Measurements from ENCODE around the gene BPIFB6. TPM values are rescaled to one million over a fixed set of nuclear protein-coding genes. Genes with fewer than 3 reads are reported as not detected.
A peak's percentile ranks its signal among the peaks of the same experiment; 100 is the strongest.

Gene BPIFB6
- total and polyA plus RNA-seq, 11 donors = not detected

DNA sequence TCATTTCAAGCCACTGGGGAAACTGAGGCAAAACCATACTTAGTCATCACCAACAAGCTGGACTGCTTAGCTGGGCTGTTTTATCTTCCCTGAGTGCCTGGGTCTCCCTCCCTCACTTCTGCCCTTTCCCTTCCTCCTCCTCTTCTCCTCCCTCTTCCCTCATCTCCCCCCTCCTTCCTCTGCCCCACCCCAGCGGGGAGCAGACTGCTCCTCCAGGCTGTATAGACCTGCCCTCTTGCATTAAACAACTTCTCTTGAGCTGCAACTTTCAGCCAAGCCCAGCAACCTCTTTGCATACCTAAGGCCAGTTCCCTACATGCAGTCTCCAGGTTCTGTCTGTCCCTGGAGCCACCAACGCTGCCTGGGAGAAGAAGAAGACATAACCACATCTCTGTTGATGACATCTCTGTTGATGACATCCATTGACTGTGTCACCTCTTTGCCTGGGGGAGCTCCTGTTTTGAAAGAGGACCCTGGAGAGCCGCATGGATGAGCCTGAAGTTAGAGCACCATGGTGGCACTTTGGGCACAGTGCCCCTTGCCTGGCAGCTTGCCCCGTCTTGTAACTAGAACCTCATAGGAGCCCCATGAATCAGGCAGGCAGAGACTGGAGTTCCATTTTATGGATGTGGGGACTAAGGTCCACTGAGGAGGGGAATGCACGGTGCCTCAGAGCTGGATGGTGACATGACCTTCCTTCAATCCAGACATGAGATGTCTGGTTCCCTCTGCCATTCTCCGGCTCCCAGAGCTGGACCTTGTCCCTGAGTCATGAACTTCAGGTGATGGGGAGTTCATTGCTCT lies 7.8 kb upstream of the BPIFB6 start:
- Histone ChIP-seq H3K36me3 (no peaks in the 10 kb centered on the region), H3K4me3 (no peak overlapping the region), H3K4me1 (no peaks in the 10 kb centered on the region), H3K27me3 (no peaks in the 10 kb centered on the region), H3K27ac (no peak overlapping the region), H3K9me3 (no peaks in the 10 kb centered on the region)
- TF ChIP-seq POLR2A (IDR thresholded peaks at IDR 0.05) = no peak
- TF ChIP-seq, protein P1, sequence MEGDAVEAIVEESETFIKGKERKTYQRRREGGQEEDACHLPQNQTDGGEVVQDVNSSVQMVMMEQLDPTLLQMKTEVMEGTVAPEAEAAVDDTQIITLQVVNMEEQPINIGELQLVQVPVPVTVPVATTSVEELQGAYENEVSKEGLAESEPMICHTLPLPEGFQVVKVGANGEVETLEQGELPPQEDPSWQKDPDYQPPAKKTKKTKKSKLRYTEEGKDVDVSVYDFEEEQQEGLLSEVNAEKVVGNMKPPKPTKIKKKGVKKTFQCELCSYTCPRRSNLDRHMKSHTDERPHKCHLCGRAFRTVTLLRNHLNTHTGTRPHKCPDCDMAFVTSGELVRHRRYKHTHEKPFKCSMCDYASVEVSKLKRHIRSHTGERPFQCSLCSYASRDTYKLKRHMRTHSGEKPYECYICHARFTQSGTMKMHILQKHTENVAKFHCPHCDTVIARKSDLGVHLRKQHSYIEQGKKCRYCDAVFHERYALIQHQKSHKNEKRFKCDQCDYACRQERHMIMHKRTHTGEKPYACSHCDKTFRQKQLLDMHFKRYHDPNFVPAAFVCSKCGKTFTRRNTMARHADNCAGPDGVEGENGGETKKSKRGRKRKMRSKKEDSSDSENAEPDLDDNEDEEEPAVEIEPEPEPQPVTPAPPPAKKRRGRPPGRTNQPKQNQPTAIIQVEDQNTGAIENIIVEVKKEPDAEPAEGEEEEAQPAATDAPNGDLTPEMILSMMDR (IDR thresholded peaks at IDR 0.05) = no peak
- ATAC-seq (no peak), DNase-seq (peak in 1 of 5 donors; percentile 14)
- intact Hi-C loops (cut with DNase I) = no loop called here
- 68 to 76% (median 71%) methylated on average over 6 of the region's 6 CpGs for WGBS, 4 donors

GRCh38 chr20:33024243-33024560 lies 7.2 kb upstream of the BPIFB6 start:
- intact Hi-C loops (cut with DNase I) = no loop called here
- Histone ChIP-seq H3K4me3 (no peak overlapping the region), H3K36me3 (no peaks in the 10 kb centered on the region), H3K27ac (no peak overlapping the region), H3K4me1 (no peaks in the 10 kb centered on the region), H3K9me3 (no peaks in the 10 kb centered on the region), H3K27me3 (no peaks in the 10 kb centered on the region)
- WGBS, 4 donors = 57 to 68% (median 65%) methylated on average over 1 of the region's 1 CpG
- TF ChIP-seq, protein P1 (IDR thresholded peaks at IDR 0.05) = no peak
- TF ChIP-seq POLR2A (IDR thresholded peaks at IDR 0.05) = no peak
- no peak for ATAC-seq
- DNase-seq = no peak

DNA sequence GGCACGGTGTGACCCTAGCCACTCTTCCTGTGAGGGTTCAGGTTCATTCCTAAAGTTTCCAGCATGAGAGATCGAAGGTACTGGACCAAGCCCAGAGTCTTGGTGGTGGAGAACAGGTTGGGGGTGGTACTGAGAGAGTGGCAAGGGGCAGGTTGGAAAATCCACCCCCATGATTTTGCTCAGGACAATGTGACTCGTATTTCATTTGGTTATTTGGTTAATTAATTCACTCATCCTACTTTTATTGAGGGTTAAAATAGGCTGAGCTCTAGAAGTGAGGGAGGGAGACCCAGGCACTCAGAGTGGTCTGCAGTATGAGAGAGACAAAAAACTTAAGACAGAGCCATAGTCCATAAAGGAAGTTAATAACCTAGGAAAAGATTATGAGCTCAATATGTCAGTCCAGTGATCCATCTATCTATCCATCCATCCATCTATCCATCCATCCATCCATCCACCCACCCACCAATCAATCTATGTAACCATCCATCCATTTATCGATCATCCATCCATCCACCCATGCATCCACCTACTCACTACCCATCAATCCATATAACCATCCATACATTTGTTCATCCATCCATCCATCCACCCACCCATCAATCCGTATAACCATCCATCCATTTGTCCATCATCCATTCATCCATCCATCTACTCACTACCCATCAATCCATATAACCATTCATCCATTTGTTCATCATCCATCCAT lies 6.7 kb upstream of the BPIFB6 start:
- TF ChIP-seq, protein P1 (IDR thresholded peaks at IDR 0.05) = no peak
- intact Hi-C loops (cut with DNase I) = no loop called here
- WGBS, 4 donors = 64 to 76% (median 75%) methylated on average over 5 of the region's 5 CpGs
- H3K27ac ChIP-seq = no peak overlapping the region
- DNase-seq (no peak), ATAC-seq (no peak)
- no peaks in the 10 kb centered on the region for H3K27me3 ChIP-seq
- H3K4me1 ChIP-seq = no peaks in the 10 kb centered on the region
- no peaks in the 10 kb centered on the region for H3K36me3 ChIP-seq
- no peaks in the 10 kb centered on the region for H3K9me3 ChIP-seq
- no peak overlapping the region for H3K4me3 ChIP-seq

GRCh38 chr20:33025318-33025876 lies 6.1 kb upstream of the BPIFB6 start:
- ATAC-seq (no peak), DNase-seq (no peak)
- TF ChIP-seq, protein P1 (IDR thresholded peaks at IDR 0.05) = no peak
- no peak for TF ChIP-seq POLR2A (IDR thresholded peaks at IDR 0.05)
- no peaks in the 10 kb centered on the region for H3K4me1 ChIP-seq
- WGBS, 4 donors = 50 to 90% (median 54%) methylated on average over 9 of the region's 9 CpGs
- intact Hi-C loops (cut with DNase I) = no loop called here
- H3K27me3 ChIP-seq = no peaks in the 10 kb centered on the region
- H3K27ac ChIP-seq = no peak overlapping the region
- H3K4me3 ChIP-seq = no peak overlapping the region
- H3K9me3 ChIP-seq = no peaks in the 10 kb centered on the region
- no peaks in the 10 kb centered on the region for H3K36me3 ChIP-seq

Measured in heart left ventricle (tissue), 16 donors.